SKM-1 (cell line): ENCODE measurements around the gene ATG9B.

Experiments used
- DNase-seq: peaks from one replicate; lab custom pipeline; 2025; ENCODE audit not compliant: unreplicated experiment; lab: John Stamatoyannopoulos, UW

The ATG9B gene

DNA sequence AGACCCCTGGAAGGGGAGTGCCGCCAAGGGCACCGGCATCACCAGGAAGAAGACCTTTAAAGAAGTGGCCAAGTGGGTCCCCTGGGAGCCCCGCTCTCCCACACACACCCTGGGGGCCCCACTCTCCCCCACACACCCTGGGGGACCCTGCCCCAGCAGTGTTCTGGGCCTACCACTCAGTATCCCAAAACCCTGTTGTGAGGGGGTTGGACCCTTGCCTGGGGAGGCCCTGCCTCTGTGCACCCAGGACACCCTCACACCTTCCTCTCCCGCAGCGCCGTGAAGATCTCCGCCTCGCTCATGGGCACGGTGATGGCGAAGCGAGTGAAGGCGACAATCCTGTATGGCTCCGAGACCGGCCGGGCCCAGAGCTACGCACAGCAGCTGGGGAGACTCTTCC, 22.7 kb downstream of the ATG9B start:
- no peak for DNase-seq

DNA sequence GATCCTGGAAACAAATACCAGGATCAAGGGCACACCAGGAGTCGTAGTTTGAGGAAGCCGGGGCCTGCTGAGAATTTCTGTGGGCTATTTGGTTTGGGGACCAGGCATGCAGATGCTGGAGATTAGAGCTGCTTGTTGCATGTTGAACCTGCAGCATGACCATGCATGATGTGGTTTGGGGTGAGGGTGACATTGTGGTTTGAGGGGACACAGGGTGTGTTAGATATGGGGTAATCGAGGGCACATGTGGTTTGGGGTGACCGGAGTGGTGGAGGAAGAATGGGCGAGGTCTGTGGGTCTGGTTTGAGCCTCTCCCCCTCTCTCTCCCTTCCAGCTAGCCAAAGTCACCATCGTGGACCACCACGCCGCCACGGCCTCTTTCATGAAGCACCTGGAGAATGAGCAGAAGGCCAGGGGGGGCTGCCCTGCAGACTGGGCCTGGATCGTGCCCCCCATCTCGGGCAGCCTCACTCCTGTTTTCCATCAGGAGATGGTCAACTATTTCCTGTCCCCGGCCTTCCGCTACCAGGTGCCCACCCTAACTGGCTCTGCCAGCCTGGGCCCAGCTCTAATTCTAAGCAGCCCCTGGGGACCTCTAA, 23.3 kb downstream of the ATG9B start:
- no peak for DNase-seq

DNA sequence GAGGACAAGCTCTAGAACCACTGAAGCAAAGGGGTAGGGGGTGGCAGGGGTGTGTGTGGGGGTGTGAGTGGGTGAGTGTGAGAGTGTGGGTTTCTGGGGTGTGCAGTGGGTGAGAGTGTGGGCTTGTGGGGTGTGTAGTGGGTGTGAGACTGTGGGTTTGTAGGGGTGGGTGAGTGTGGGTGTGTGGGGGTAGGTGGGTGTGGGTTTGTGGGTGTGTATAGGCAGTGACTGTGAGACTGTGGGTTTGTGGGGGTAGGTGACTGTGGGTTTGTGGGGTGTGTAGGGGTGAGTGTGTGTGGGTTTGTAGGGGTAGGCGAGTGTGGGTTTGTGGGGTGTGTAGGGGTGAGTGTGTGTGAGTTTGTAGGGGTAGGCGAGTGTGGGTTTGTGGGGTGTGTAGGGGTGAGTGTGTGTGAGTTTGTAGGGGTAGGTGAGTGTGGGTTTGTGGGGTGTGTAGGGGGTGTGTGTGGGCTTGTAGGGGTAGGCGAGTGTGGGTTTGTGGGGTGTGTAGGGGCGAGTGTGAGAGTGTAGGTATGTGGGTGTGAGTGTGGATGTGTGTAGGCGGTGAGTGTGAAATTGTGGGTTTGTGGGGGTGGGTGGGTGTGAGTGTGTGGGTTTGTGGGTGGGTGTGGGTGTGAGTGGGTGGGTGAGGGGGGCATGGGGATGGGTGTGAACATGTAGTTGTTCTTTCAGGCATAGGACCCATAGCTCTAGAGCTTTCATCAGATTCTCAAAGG, 24.6 kb downstream of the ATG9B start:
- no peak for DNase-seq

DNA sequence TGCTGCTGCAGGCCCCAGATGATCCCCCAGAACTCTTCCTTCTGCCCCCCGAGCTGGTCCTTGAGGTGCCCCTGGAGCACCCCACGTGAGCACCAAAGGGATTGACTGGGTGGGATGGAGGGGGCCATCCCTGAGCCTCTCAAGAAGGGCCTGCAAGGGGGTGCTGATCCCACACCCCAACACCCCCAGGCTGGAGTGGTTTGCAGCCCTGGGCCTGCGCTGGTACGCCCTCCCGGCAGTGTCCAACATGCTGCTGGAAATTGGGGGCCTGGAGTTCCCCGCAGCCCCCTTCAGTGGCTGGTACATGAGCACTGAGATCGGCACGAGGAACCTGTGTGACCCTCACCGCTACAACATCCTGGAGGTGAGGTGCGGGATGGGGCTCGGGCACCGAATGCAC, 25.3 kb downstream of the ATG9B start:
- no peak for DNase-seq

DNA sequence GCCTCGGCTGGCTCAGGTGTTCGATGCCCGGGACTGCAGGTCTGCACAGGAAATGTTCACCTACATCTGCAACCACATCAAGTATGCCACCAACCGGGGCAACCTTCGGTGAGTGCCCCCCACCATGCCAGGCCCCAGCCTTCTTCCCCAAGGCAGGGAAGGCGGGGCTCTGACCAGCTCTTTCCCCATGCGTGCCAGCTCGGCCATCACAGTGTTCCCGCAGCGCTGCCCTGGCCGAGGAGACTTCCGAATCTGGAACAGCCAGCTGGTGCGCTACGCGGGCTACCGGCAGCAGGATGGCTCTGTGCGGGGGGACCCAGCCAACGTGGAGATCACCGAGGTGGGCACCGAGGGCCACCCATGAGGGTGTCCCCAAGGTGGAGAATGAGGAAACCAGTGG, 26.0 kb downstream of the ATG9B start:
- no peak for DNase-seq

DNA sequence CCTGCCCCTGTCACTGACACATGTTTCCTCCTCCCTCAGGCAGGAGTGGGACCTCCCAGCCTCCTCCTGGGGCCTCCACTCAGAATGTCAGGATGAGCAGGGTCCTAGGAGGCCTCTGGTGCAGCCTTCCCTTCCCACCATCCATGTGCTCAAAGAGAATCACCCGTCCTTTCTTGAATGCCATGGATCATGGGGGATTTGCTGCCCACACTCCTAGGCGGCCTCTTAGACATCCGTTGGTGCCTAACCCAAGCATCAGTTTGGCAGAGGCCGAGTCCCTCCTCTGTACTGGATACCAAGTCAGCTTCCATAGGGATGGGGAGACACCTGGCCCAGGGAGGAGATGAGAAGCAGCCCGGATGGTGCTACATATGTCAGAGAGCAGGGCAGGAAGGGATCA, 26.5 kb downstream of the ATG9B start:
- no peak for DNase-seq

DNA sequence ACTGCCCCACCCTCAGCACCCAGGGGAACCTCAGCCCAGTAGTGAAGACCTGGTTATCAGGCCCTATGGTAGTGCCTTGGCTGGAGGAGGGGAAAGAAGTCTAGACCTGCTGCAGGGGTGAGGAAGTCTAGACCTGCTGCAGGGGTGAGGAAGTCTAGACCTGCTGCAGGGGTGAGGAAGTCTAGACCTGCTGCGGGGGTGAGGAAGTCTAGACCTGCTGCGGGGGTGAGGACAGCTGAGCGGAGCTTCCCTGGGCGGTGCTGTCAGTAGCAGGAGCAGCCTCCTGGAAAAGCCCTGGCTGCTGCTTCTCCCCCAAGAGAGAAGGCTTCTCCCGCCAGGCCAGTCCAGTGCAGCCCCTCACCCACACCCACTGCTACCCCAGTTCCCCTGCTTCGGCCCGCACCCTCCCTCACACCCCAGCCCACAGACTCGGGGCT, 27.2 kb downstream of the ATG9B start:
- no peak for DNase-seq

DNA sequence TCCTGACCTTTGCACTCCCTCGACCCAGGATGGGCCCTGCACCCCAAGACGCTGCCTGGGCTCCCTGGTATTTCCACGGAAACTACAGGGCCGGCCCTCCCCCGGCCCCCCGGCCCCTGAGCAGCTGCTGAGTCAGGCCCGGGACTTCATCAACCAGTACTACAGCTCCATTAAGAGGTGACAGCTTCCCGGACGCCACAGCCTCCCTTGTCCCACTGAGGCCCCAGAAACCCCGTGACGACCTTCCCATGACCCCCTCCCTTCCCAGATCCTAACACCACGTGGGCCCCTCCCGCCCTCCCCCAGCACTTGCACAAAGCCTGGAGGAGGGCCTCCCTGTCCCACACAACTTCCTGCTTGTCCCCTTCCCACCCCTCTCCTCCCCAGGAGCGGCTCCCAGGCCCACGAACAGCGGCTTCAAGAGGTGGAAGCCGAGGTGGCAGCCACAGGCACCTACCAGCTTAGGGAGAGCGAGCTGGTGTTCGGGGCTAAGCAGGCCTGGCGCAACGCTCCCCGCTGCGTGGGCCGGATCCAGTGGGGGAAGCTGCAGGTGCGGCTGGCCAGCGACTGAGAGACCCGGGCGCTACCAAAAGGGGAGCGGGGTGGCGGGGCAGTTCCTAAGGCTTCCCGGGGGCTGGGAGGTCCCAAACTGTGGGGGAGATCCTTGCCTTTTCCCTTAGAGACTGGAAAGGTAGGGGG, 27.8 kb downstream of the ATG9B start:
- DNase-seq: no peak

DNA sequence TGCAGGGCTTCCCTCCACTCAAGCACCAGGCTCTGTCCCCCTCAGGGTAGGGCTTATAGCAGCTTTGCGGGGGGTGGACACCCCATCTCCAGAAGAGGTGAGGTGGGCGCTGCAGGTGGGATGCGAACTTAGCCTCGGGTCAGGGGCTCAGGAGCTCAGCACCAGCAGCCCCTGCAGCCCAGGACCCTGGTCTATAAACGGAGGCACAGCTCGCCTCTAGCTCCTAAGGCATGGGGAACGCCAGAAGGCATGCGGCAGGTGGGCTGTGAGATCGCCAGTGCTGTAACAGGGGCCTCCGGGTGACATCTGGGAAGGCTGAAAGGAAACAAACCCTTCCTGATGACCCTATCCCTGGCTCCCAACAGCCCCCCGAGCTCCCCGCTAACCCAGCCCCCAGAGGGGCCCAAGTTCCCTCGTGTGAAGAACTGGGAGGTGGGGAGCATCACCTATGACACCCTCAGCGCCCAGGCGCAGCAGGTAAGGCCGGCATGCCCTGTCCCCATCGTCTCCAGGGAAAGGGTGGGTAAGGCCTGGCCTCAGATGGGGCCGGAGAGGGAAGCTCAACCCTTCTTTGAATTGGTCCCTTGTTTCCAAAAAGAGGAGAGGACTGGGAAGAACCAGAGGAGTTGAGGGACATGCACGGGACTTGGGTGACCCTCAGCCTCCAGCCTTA, 29.3 kb downstream of the ATG9B start:
- DNase-seq: no peak

DNA sequence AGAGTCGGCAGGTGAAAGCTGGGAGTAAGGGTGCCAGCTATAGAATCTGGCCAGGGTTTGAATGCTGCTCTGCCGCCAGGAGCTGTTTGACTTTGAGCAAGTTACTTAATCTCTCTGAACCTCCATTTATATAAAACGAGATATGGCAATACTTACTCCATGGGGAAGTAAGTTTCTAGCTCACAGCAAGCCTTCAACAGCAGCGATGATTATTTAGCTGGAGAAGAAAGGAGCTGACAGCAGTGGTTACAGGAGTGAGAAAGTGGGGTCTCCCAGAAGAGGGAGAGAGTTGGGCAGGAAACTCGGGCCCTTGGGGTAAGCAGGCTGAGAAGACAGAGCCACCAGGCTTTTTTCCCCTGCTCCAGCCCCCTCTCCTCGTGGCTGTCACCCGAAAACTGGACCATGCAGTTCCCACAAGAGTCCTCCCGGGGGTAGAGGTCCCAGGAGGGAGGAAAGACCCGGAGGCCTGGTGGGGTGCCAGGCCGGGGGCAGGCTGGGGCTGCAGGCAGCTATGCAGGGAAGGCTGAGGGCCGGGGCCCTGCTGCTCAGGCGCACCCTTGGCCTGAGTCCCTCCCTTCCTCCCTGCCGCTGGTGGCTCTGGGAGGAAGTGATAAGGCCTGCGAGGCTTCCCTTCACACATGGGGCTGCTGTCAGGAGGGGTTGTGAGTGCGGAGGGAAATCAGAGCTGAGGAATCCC, 30.0 kb downstream of the ATG9B start:
- DNase-seq: no peak

DNA sequence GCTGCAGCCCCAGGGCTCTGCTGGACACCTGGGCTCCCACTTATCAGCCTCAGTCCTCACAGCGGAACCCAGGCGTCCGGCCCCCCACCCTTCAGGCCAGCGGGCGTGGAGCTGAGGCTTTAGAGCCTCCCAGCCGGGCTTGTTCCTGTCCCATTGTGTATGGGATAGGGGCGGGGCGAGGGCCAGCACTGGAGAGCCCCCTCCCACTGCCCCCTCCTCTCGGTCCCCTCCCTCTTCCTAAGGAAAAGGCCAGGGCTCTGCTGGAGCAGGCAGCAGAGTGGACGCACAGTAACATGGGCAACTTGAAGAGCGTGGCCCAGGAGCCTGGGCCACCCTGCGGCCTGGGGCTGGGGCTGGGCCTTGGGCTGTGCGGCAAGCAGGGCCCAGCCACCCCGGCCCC, 30.8 kb downstream of the ATG9B start:
- no peak for DNase-seq

DNA sequence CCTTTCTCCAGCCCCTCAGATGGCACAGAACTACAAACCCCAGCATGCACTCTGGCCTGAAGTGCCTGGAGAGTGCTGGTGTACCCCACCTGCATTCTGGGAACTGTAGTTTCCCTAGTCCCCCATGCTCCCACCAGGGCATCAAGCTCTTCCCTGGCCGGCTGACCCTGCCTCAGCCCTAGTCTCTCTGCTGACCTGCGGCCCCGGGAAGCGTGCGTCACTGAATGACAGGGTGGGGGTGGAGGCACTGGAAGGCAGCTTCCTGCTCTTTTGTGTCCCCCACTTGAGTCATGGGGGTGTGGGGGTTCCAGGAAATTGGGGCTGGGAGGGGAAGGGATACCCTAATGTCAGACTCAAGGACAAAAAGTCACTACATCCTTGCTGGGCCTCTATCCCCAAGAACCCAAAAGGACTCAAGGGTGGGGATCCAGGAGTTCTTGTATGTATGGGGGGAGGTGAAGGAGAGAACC, 31.4 kb downstream of the ATG9B start:
- DNase-seq: no peak

DNA sequence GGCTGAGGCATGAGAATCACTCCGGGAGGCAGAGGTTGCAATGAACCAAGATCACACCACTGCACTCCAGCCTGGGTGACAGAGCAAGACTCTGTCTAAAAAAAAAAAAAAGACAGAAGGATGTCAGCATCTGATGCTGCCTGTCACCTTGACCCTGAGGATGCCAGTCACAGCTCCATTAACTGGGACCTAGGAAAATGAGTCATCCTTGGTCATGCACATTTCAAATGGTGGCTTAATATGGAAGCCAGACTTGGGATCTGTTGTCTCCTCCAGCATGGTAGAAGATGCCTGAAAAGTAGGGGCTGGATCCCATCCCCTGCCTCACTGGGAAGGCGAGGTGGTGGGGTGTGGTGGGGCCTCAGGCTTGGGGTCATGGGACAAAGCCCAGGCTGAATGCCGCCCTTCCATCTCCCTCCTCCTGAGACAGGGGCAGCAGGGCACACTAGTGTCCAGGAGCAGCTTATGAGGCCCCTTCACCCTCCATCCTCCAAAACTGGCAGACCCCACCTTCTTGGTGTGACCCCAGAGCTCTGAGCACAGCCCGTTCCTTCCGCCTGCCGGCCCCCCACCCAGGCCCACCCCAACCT, 32.1 kb downstream of the ATG9B start:
- DNase-seq: no peak

DNA sequence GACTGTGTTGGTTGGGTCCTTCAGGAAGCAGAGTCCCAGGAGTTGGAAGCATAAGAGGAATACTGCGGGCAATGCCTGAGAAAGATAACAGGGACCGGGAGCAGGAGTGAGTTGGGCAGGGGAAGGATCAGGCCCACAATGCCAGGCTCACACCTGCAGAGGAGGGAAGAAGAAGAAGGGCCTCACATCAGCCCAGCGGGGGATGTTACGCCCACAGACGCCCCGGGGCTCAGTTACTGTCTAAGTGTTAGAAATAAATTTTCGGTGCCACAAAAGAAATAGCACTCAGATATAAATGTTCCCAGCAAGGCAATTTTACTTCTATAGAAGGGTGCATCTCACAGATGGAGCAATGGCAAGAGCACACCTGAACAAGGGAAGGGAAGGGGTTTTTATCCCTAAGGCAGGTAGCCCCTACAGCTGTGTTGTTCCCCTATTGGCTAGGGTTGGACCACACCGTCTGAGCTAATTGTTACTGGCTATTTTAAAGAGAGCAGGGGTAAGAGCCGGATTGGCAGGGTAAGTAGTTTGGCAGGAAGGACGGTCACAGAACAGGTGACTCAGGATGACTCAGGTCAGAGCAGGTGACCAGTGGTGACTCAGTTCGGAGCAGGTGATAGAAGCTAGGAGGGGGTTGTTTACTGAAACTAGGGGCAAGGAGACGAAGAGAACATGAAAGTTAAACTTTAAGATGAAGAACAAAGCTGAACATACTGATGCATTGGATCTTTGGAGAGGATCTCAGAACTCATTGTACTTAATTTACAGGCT, 33.7 kb downstream of the ATG9B start, which contains the start of gene NOS3:
Gene NOS3, plus strand, starts transcription at position 602 of the 771 bp plus-strand sequence. CDS start 2,787 bp downstream, outside the sequence.
- no peak for DNase-seq

DNA sequence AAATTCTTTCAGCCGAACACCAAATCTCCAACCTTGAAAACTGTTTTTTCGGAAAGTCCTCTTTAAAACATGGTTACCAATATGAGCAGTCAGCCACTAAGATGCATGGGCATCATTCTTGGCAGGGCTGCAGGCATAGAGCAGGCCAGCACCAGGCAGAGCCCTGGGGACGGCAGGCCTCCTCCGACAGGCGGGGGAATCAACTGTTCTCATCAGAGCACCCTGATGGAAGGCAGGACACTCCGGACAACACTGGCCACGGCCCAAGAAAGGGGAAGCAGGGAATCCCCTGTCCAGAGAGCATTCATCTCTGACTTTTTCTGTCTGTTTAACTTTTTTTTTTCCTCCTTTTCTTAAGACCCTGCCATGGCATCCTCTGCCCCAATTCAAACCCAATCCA, 34.8 kb downstream of the ATG9B start:
- DNase-seq: no peak

DNA sequence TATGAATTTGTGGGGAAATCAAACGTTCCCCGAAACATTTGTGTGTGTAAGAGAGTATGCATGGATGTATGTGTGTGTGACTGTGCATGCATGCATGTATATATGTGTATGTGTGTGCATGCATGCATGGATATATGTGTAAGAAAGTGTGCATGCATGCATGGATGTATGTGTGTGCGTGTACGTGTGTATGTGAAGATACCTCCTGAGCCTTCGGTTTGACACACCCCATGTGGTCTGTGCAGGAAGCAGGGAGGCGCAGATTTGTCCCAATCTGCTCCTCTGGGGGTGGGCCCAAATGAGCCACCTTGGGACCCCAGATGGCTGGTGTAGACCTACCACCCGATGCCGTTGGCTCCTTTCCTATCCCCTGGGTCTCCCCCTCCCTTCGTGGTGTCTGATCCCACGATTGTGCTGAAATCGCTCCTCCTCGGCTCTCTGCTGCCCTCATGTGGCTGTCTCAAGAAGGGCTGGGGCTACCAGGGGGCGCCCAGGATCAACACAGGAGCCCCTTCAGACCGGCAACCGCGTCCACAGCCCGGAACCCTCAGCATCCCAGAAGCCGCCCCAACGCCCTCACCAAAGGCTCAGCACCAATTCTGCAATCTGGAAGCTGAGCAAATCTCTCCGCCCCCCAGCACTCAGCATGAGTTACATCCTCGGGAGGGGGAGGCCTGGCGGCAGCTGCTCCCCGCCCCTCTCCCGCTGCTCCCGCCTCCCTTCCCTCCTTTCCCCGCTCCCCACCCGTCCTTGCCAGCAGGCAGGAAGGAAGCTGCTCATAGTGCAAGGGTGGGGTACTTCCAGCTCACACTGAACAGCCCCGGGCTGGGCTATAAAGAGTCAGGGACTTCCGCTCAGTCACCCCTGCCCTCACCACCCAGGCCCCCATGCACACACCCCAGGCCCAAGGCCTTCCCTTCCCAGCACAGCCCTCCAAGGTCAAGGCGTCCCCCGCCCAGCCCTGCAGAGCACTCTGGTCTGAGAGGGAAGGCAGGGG, 35.8 kb downstream of the ATG9B start:
- DNase-seq: no peak

DNA sequence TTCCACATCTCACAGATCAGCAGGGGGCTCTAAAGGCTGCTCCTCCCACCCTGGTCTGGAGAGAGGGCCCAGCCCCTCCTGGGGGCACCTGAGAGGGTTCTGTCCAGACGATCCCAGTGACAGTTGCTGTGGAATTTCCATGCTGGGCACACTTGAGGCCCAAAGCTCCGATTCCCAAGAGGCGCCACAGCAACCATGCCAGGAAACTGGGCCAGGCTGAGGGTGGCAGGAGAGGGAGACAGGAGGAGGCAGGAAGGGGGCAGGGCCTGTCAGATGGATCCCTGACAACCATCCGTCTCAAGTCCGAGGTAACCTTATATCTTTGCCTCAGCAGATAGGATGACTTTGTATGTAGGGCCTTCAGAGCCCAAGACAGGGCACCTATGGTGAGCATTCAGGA, 37.7 kb downstream of the ATG9B start:
- DNase-seq: no peak

DNA sequence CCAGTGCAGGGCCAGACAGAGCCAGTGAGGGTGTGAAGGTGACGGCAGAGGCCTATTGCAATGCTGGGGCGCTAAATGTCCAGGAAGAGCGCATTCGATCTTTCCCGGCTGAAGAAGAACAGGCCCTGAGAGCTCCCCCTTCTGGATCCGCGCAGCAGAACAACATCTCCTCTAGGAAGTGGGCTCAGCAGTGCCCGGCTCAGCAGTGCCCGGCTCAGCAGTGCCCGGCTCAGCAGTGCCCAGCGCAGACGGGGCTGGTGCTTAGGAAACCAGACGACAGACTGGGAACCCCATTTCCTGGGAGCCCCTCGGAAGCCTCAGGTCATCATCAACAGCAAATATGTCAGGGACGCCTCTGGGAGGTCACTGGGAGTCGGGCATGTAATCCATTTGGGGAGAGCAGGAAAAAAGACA, 38.2 kb downstream of the ATG9B start:
- no peak for DNase-seq
